HAP-1 (cell line): ENCODE results near the gene MAPK10.
A peak's percentile ranks its signal among the peaks of the same experiment; 100 is the strongest.
"Not testable (repeated sequence)": the region's sequence is repeated elsewhere in the genome, so short reads cannot be mapped to it uniquely, and the experiment has no call there.

Source experiments
- DNase-seq, 2 experiments: peaks; one replicate each; pipeline ENCODE4 v3.0.0-alpha.2; 2016 to 2020; ENCODE audit warnings: low spot score in 2 of 2
- H3K27me3 ChIP-seq: fragments of 250-450 bp; sonication (Bioruptor Pico); 2 replicates; pipeline ENCODE4 v1.5.1; 2020; ENCODE audit warnings: low read depth, mild to moderate bottlenecking, moderate library complexity
- H3K36me3 ChIP-seq: fragments of 250-450 bp; sonication (Bioruptor Pico); replicated peaks from 2 replicates; pipeline ENCODE4 v1.5.1; 2020; ENCODE audit warnings: mild to moderate bottlenecking
- H3K4me1 ChIP-seq: fragments of 250-450 bp; sonication (Bioruptor Pico); 2 replicates; pipeline ENCODE4 v1.5.1; 2020; ENCODE audit warnings: mild to moderate bottlenecking
- H3K4me3 ChIP-seq: fragments of 250-450 bp; sonication (Bioruptor Pico); 2 replicates; pipeline ENCODE4 v1.5.1; 2020; ENCODE audit warnings: mild to moderate bottlenecking, moderate library complexity
- H3K9me3 ChIP-seq: fragments of 250-450 bp; sonication (Bioruptor Pico); 2 replicates; pipeline ENCODE4 v1.5.1; 2020; ENCODE audit warnings: mild to moderate bottlenecking, moderate library complexity
- in situ Hi-C: fragments of 300-500 bp; cut with MboI; formaldehyde crosslinking; loops from 3 replicates; pipeline ENCODE4 v1.14.3; 2020; ENCODE audit warnings: low sequenced_read_pairs, inconsistent platforms, mixed read lengths

The MAPK10 gene

DNA sequence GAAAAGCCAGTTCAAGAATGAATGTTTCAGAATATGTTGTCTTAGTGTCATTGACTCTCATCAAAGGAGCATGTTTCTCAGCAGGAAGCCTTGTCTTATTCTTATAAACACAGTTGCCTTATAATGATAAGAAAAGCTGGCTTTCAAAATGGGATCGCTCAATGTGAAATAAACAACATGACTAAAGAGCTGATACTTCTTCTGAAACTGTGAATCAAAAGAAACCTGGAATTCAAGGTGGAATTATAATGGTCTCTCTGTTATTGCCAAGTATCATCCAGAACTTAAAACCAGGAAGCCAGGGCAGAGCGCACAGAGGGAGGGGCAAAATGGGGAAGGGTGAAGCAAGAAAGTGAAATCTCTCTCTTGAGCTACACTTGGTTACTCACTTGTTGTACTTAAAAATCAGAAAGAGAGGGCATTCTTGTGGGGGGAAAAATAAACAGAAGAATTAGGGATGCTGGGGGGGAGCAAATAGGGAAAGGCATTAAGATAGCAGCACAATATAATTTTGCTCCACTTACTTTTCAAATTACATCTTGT is 270.0 kb downstream of the MAPK10 start:
- H3K9me3 ChIP-seq, result no peaks in the 10 kb centered on the region
- H3K4me3 ChIP-seq, result no peak overlapping the region
- in situ Hi-C loops, result no loop called here
- H3K27me3 ChIP-seq, result no peaks in the 10 kb centered on the region
- no peak for DNase-seq
- no peaks in the 10 kb centered on the region for H3K36me3 ChIP-seq
- no peaks in the 10 kb centered on the region for H3K4me1 ChIP-seq

DNA sequence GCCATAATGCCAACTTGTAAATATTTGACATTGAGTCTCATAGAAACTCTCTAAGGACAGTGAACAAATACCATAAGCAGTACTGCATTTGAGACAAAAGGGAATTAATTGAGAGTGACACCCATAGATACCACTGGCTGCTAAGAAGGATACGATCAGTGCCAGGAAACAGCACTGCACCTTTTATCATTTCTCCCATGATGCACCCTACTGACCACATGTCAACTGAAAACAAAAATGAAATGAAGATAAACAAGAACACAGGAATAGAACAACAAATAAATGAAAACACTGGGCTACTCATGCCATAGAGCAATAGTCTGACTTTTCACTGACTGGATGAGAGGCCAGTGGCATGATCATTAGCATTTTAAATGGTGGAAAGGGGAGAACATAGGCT is 270.8 kb downstream of the MAPK10 start:
- no peaks in the 10 kb centered on the region for H3K36me3 ChIP-seq
- no peak overlapping the region for H3K4me3 ChIP-seq
- no peaks in the 10 kb centered on the region for H3K27me3 ChIP-seq
- in situ Hi-C loops, result no loop called here
- H3K4me1 ChIP-seq, result no peaks in the 10 kb centered on the region
- no peaks in the 10 kb centered on the region for H3K9me3 ChIP-seq
- DNase-seq, result no peak

DNA sequence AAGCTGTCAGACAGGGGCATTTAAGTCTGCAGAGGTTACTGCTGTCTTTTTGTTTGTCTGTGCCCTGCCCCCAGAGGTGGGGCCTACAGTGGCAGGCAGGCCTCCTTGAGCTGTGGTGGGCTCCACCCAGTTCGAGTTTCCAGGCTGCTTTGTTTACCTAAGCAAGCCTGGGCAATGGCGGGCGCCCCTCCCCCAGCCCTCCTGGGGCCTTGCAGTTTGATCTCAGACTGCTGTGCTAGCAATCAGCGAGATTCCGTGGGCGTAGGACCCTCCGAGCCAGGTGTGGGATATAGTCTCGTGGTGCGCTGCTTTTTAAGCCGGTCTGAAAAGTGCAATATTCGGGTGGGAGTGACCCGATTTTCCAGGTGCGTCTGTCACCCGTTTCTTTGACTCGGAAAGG is 284.1 kb downstream of the MAPK10 start:
- DNase-seq, result peak in 1 of 2 experiments; percentile 59
- H3K4me3 ChIP-seq, H3K9me3 ChIP-seq, H3K27me3 ChIP-seq, H3K4me1 ChIP-seq, H3K36me3 ChIP-seq, in situ Hi-C loops: not testable (repeated sequence)

DNA sequence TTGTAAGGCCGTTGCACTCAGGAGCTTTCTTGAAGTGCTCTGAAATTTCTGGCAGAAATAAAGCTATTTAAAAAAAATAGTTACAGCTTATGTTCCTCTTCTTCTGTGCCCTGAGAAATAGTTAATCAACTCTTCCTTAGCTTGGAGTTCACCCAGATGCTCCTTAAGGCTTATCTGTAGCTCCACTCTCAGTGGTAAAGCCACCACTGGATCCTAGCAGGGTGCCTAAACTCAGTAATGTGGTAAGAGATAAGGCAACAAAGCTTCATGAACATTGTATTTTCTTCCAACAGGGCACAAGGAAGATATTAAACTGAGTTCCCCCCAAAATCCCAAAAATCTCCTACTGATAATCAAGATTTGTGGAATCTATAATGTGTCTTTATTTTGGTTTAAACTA is 299.5 kb downstream of the MAPK10 start:
- no peak overlapping the region for H3K4me3 ChIP-seq
- in situ Hi-C loops, result no loop called here
- H3K36me3 ChIP-seq, result no peaks in the 10 kb centered on the region
- DNase-seq, result no peak
- 0 out of 2 replicates have a peak, but pooled peaks cover 3% of the 10 kb centered on the region for H3K27me3 ChIP-seq
- H3K9me3 ChIP-seq, result no peaks in the 10 kb centered on the region
- H3K4me1 ChIP-seq, result peaks cover 7% of the 10 kb centered on the region; the same call in 1 of the 2 replicates

DNA sequence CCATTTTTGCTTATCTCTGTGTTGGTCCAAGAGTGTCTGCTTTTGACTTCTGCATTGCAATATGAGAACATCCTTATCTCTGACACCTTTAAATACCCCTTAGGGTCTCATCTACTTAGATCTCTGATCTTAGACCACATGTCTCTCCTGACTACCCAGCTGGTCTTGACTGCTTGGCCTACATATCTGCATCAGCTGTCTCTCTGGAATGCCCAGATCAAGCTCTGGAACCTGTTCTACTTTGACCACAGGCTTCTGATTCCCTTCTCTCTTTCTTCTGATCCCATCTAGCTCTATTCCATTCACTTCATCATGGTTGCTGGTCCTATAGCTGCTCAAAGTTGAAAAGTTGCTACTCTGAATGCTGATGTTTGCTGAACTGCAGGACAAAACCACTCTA is 301.2 kb downstream of the MAPK10 start:
- H3K4me1 ChIP-seq, result peaks cover 7% of the 10 kb centered on the region; the same call in 1 of the 2 replicates
- H3K27me3 ChIP-seq, result 0 out of 2 replicates have a peak, but pooled peaks cover 1% of the 10 kb centered on the region
- DNase-seq, result no peak
- no peaks in the 10 kb centered on the region for H3K9me3 ChIP-seq
- no peak overlapping the region for H3K4me3 ChIP-seq
- no peaks in the 10 kb centered on the region for H3K36me3 ChIP-seq
- in situ Hi-C loops, result no loop called here

DNA sequence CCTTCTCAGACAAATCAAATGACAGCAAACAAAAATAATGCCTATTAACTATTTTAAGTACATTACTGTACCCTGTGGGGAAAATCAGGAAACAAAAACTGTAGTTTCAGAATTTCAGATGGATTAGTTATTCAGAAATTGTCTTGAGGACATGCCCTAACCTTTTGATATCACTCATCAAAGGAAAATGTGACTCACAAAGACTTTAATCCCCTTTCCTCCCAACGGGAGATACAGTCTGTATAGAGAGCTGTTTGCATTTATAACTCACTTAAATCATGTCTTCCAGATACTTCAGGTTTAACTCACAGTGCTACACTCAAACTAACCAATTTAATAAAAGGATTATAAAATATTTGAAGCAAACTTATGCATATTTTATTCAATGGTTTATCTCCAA is 304.0 kb downstream of the MAPK10 start:
- H3K36me3 ChIP-seq, result no peaks in the 10 kb centered on the region
- H3K4me3 ChIP-seq, result no peak overlapping the region
- no peaks in the 10 kb centered on the region for H3K27me3 ChIP-seq
- H3K9me3 ChIP-seq, result no peaks in the 10 kb centered on the region
- H3K4me1 ChIP-seq, result peaks cover 7% of the 10 kb centered on the region; the same call in 1 of the 2 replicates
- peak in 1 of 2 experiments; percentile 46 for DNase-seq
- in situ Hi-C loops, result no loop called here

DNA sequence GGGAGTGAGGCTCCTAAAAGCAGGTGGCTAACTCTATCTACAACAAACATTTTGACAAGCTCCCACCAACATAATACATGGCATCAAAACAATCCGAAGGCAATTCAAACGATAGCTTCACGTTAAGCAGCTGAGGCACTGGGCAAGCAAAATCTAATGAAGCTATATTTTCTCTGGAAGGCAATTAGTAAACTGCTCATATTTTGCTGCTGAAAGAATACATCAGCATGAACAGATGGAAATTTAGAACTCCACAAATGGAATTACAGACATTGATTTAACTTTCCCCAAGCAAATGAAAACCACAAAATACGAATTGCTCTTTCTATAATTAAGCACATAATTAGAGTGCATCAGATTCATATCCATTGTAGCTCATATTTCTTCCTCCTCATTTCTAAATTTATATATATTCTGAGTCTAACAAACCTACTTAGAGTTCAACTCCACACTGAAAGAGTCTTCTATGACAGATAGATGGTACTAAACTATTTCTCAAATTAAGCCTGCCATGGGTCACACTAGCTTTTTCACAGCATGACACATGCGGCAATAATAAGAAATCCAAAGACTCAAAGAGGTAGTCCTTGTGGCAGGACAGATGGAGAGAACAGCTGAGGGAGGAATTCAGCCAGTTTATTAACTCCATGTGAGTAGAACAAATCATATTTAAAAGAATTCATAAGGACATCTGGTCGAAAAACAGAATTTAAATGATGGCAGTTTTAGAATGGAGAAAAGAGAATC is 305.4 kb downstream of the MAPK10 start:
- H3K4me1 ChIP-seq, result peaks cover 7% of the 10 kb centered on the region; the same call in 1 of the 2 replicates
- no peak for DNase-seq
- in situ Hi-C loops, result no loop called here
- H3K27me3 ChIP-seq, result no peaks in the 10 kb centered on the region
- H3K9me3 ChIP-seq, result no peaks in the 10 kb centered on the region
- H3K36me3 ChIP-seq, result no peaks in the 10 kb centered on the region
- no peak overlapping the region for H3K4me3 ChIP-seq

DNA sequence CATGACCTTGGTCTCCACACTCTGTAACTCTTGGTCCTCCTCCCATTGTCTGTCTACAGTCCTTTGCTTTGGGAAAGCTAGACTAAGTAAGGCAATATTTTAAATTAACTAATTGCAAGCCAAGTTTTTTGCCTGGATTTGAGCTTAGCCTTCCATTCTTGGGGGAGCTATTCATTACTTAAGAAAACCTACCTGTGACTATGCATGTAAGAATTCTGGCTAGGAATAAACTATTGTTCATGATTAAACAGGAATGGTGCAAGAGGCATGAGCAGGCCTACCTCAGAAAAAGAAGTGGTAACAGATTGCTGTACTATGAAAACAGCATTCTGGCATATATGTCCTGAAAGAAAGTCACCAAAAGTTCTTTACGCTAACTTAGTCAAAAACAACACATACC is 309.4 kb downstream of the MAPK10 start:
- Histone ChIP-seq H3K27me3 (no peaks in the 10 kb centered on the region; the same call in 1 of the 2 replicates), H3K9me3 (no peaks in the 10 kb centered on the region), H3K4me1 (no peaks in the 10 kb centered on the region), H3K4me3 (no peak overlapping the region), H3K36me3 (no peaks in the 10 kb centered on the region)
- no peak for DNase-seq
- in situ Hi-C loops, result no loop called here

DNA sequence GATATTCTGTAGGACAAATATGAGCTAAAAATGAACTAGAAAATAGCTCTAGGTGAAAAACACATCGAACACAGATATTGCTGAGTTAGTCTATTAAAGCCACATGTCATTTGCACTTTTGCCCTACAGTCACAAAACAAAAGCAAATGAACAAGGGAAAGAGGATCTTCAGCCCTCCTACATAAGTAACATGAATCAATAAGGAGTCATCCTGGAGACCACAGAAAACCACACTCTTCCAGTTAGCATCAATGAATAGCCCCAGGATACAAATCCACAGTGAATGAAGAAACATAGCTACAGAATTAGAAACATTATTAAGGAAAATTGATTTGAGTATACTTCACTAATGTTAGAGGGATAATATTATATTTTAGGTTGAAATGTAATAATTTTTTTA is 311.4 kb downstream of the MAPK10 start:
- in situ Hi-C loops, result no loop called here
- DNase-seq, result no peak
- H3K36me3 ChIP-seq, result no peaks in the 10 kb centered on the region

DNA sequence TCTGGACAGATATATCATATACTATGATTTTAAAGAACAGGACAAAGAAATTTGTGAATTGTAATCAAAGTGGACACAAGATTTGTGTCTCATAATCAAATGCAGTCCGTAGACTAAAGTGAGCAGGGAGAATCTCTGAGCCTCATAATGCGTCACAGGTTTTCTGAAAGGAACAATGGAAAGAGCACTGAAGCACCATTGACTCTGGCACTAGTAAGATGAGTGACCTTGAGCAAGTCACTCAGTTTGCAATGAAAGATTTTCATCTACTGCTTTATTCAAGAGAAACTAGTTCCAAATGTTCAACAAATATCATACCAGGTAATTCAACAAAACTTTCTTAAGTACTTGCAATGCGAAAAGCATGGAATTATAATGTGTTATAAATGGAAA is 315.3 kb downstream of the MAPK10 start:
- in situ Hi-C loops, result no loop called here
- DNase-seq, result no peak
- no peaks in the 10 kb centered on the region for H3K4me1 ChIP-seq
- H3K9me3 ChIP-seq, result no peaks in the 10 kb centered on the region
- peaks cover 2% of the 10 kb centered on the region; the same call in 1 of the 2 replicates for H3K27me3 ChIP-seq
- no peaks in the 10 kb centered on the region for H3K36me3 ChIP-seq
- no peak overlapping the region for H3K4me3 ChIP-seq

More for the DNA sequence above, 311.4 kb downstream of the MAPK10 start:
- H3K4me1 ChIP-seq, result no peaks in the 10 kb centered on the region
- H3K9me3 ChIP-seq, result no peaks in the 10 kb centered on the region
- H3K4me3 ChIP-seq, result no peak overlapping the region
- peaks cover under 1% of the 10 kb centered on the region; the same call in 1 of the 2 replicates for H3K27me3 ChIP-seq

DNA sequence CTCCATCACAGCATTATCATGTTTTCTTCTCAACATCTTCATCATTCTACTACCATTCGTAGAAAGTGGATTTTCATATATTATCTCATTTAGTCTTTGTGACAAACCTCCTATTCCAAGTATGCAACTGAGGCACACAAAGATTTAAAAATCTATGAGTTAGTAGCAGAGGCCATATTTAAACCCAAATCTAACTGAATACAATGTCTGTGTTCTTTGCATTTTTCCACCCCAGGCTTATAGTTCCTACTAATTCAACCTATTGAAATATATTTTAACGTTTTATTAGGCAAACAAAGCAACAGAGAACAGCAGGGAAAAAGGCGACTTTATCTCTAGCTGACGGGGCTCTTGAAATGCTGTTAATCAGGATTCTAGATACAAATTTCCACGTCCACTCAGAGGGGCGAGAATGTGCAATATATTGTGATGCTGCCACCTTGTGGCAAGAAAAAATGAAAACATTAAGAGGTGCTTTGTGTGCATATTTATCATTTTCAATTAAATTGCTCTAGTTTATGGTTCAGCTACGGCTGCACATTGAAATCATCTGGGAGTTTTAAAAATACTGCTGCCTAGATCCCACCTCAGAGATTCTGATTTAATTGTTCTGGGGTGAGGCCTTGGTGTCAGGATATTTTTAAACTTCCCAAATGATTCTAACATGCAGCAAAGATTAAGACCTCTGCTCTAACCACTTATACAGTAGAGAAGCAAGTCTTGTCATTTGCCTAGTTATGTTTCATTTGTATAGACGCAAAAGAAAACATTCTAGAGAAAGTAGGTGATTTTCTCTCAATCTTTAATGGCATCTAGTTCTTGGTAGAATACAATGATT is 315.9 kb downstream of the MAPK10 start:
- H3K4me3 ChIP-seq, result no peak overlapping the region
- H3K27me3 ChIP-seq, result peaks cover 2% of the 10 kb centered on the region; the same call in 1 of the 2 replicates
- H3K4me1 ChIP-seq, result no peaks in the 10 kb centered on the region
- in situ Hi-C loops, result no loop called here
- DNase-seq, result peak; percentile 60 to 61
- H3K36me3 ChIP-seq, result no peaks in the 10 kb centered on the region
- H3K9me3 ChIP-seq, result no peaks in the 10 kb centered on the region

DNA sequence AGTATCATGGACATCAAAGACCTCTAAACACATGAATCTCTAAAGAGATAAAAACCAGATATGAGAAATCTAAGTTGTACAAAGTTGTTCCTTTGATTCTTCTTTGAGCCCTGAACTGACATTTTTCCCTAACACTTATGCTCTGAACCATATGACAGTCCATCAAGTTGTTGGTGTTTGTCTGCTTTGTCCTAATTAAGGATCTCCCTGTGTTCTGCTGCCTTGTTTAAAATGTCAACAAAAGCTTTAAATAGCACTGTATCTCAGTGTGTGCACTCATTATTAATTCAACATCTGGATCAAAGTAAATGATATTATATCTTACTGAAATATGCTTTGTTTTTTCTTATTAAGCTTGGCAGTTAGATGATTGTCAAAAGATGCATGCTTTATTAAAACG is 321.8 kb downstream of the MAPK10 start:
- no peaks in the 10 kb centered on the region for H3K4me1 ChIP-seq
- no peak for DNase-seq
- H3K4me3 ChIP-seq, result no peak overlapping the region
- in situ Hi-C loops, result no loop called here
- no peaks in the 10 kb centered on the region for H3K27me3 ChIP-seq
- H3K9me3 ChIP-seq, result no peaks in the 10 kb centered on the region
- H3K36me3 ChIP-seq, result no peaks in the 10 kb centered on the region

DNA sequence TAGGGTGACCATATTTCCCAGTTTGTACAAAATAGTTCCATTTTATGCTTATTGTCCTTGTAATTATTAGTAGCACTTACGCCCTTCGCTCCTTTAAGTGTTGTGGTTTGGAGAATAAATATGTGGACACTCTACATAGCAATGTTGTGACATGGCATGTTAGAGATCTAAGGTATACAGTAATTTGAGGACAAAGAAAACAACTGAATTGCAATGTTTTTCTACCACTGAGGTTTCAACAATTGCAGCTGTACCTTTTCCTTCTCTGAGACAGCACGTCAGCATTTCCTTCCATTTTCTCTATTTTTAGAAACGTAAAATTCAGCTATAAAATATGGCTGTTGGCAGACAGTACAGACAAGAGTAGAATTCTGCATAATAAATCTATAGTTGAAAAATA is 323.1 kb downstream of the MAPK10 start:
- Histone ChIP-seq H3K27me3 (no peaks in the 10 kb centered on the region), H3K4me1 (no peaks in the 10 kb centered on the region), H3K36me3 (no peaks in the 10 kb centered on the region), H3K9me3 (no peaks in the 10 kb centered on the region), H3K4me3 (no peak overlapping the region)
- in situ Hi-C loops, result no loop called here
- DNase-seq, result no peak

DNA sequence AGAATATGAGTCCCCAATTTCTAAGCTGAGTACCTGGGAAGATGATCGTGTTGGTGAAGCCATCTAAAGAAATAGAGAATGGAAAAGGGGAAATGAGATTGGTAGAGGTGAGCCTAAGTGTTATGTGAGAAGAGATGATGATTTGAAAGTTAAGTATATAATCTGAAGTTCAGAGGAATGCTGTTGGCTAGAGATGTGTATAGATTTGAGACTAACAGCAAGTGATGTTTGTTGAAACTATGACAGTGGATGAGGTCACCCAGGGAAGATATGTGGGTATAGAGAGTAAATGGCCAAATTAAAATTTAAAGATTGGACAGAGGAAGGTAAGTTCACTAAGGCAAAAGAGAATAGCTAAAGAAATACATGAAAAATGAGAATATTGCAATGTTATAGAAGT is 324.2 kb downstream of the MAPK10 start:
- no peaks in the 10 kb centered on the region for H3K4me1 ChIP-seq
- in situ Hi-C loops, result no loop called here
- H3K4me3 ChIP-seq, result no peak overlapping the region
- H3K27me3 ChIP-seq, result no peaks in the 10 kb centered on the region
- H3K36me3 ChIP-seq, result no peaks in the 10 kb centered on the region
- no peak for DNase-seq
- no peaks in the 10 kb centered on the region for H3K9me3 ChIP-seq
